Measurements from ENCODE around the gene AJAP1.

AJAP1 gene

GRCh38 chr1:4699376-4700301 is 45.2 kb downstream of the AJAP1 start:
- no peak for DNase-seq (ENCODE audit: low read depth in 1 of 2, low spot score in 1 of 2)
- H3K27ac ChIP-seq (replicated peaks): no peak overlapping the region
- H3K4me3 ChIP-seq (replicated peaks; ENCODE audit: insufficient read depth, low read length): no peak overlapping the region
- TF ChIP-seq POLR2AphosphoS5 (IDR thresholded peaks at IDR 0.05; ENCODE audit: low read depth) (no peak), CTCF (IDR thresholded peaks at IDR 0.05; ENCODE audit: insufficient read depth, low read length) (no peak), REST (IDR thresholded peaks at IDR 0.05; ENCODE audit: insufficient replicate concordance, low read depth) (no peak), GABPA (IDR thresholded peaks at IDR 0.05; ENCODE audit: low read depth) (no peak), SPI1 (IDR thresholded peaks at IDR 0.05; ENCODE audit: borderline replicate concordance, low read depth) (no peak)
- H3K27me3 ChIP-seq (ENCODE audit: insufficient read depth, poor library complexity, severe bottlenecking): no peaks in the 10 kb centered on the region

- Histone ChIP-seq H3K4me3 (replicated peaks; ENCODE audit: insufficient read depth, low read length) (no peak overlapping the region), H3K27me3 (ENCODE audit: insufficient read depth, poor library complexity, severe bottlenecking) (no peaks in the 10 kb centered on the region), H3K27ac (replicated peaks) (no peak overlapping the region)
- DNase-seq (ENCODE audit: low read depth in 1 of 2, low spot score in 1 of 2): no peak
- TF ChIP-seq CTCF (IDR thresholded peaks at IDR 0.05; ENCODE audit: insufficient read depth, low read length): no peak
Measured at GRCh38 chr1:4700801-4701200, 46.4 kb downstream of the AJAP1 start.

- no peak for DNase-seq (ENCODE audit: low read depth in 1 of 2, low spot score in 1 of 2)
- no peaks in the 10 kb centered on the region for H3K27me3 ChIP-seq (ENCODE audit: insufficient read depth, poor library complexity, severe bottlenecking)
Measured at GRCh38 chr1:4701276-4701675, 46.9 kb downstream of the AJAP1 start.

More at GRCh38 chr1:4701276-4701675, 46.9 kb downstream of the AJAP1 start:
- TF ChIP-seq CTCF (IDR thresholded peaks at IDR 0.05; ENCODE audit: insufficient read depth, low read length) (no peak), POLR2AphosphoS5 (IDR thresholded peaks at IDR 0.05; ENCODE audit: low read depth) (no peak), REST (IDR thresholded peaks at IDR 0.05; ENCODE audit: insufficient replicate concordance, low read depth) (no peak), SPI1 (IDR thresholded peaks at IDR 0.05; ENCODE audit: borderline replicate concordance, low read depth) (no peak), GABPA (IDR thresholded peaks at IDR 0.05; ENCODE audit: low read depth) (no peak)
- Histone ChIP-seq H3K27ac (replicated peaks) (no peak overlapping the region), H3K4me3 (replicated peaks; ENCODE audit: insufficient read depth, low read length) (no peak overlapping the region)
